HG03097 (cell line): ENCODE results near the gene MCTP1.

Source experiments
- ATAC-seq: cut with Tn5 transposase; IDR thresholded peaks from one replicate; pipeline ENCODE4 v1.9.1; 2021; ENCODE audit not compliant: unreplicated experiment, low FRiP score

The MCTP1 gene

DNA sequence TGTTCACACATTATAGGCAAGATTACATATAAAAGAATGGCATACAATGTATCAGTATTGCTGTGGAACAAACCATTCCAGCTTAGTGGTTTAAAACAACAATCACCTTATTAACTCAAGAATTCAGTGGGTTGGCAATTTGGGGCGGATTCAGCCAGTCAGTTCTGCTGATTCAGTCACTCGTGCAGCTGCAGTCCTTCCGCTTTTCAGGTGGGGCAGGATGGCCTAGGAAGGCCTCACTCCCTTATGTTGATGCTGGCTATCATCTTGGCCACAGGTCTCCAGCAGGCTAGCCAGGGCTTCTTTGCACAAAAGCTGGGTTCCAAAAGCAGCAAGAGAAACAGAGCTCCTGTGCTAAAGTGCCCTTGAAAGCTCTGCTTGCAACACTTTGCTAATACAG, 150.6 kb downstream of the MCTP1 start:
- ATAC-seq, result no peak

GRCh38 chr5:95132096-95132495, 152.8 kb downstream of the MCTP1 start:
- no peak for ATAC-seq

DNA sequence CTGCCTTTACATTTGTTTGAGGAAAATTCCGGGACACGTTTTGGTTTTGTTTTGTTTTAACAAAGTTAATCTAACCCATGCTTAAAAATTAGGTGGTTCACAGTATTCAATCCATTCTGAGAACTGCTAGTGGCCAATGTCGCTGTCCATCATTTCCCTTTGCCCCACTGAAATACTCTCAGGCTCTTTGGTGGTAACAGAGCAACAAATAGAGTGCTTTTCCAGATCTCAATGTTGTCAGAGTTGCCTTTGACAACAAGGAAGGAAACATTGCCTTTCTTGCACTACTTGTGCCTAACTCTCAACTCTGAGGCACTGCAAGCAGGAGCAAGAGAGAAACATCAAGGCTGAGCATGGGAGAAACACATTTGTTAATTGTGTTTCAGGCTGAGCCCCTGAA, 154.0 kb downstream of the MCTP1 start:
- no peak for ATAC-seq

- no peak for ATAC-seq
These were observed 160.2 kb downstream of the MCTP1 start for GRCh38 chr5:95124731-95125130.

- no peak for ATAC-seq
These were observed 160.8 kb downstream of the MCTP1 start for GRCh38 chr5:95124101-95124500.

- no peak for ATAC-seq
These were observed 170.0 kb downstream of the MCTP1 start for GRCh38 chr5:95114902-95115301.

DNA sequence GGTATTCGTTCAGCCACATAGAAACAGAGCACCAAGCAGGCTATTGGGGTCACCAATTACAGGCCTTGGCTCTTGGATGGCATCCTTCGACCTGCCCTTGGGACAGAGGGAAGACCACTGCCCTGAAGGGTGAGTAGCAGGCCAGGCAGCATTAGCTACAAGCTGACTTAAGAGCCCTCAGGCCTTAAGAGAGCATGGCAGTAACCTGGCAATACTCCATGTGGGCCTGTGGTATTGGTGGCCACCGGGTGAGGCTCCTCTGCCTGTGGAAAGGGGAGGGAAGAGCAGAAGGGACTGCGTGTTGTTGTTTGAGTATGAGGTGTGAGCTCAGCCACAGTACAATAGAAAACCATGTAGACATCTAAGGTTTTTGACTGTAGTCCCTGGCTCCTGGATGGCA, 170.6 kb downstream of the MCTP1 start:
- ATAC-seq, result no peak

- no peak for ATAC-seq
These were observed 171.4 kb downstream of the MCTP1 start for GRCh38 chr5:95113489-95113888.

GRCh38 chr5:95111141-95111540, 173.8 kb downstream of the MCTP1 start:
- ATAC-seq, result no peak

- ATAC-seq, result no peak
These were observed 174.8 kb downstream of the MCTP1 start for GRCh38 chr5:95110118-95110517.

DNA sequence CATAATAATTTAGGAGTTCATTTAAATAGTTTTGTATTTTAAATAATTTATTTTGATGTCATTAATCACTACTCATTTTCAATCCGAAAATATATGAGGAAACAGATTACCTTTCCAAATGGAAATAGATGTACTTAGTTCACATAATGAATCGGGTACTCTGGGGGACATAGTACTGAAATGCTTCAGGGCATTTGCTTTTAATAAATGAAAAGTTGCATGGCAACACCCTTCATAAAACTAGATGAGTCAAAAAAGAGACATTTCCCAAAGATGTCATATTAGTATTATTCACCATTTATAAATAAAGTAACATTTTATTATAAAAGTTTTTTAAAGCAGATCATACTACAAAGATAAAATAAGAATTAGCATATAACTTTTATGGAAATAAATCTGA, 177.8 kb downstream of the MCTP1 start:
- ATAC-seq, result no peak

GRCh38 chr5:95105638-95106037, 179.3 kb downstream of the MCTP1 start:
- no peak for ATAC-seq

GRCh38 chr5:95102687-95103086, 182.2 kb downstream of the MCTP1 start:
- peak; percentile 97 for ATAC-seq

DNA sequence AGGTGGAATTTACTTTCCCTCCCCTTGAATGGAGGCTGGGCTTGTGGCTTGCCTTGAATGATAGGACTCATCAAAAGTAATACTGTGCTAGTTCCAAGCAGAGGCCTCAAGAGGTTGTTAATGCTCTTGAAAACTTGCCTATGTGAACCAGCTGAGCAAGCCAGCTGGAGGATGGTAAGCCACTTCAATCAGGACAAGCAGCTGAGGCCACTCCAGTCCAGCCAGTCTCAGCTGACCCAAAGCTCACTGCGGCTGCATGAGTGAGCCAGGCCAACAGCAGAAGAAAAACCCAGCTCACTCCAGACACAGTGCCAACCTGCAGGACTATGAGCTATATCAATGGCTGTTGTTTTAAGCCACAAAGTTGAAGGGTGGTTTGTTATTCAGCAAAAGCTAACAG, 182.8 kb downstream of the MCTP1 start:
- ATAC-seq, result peak; percentile 38

DNA sequence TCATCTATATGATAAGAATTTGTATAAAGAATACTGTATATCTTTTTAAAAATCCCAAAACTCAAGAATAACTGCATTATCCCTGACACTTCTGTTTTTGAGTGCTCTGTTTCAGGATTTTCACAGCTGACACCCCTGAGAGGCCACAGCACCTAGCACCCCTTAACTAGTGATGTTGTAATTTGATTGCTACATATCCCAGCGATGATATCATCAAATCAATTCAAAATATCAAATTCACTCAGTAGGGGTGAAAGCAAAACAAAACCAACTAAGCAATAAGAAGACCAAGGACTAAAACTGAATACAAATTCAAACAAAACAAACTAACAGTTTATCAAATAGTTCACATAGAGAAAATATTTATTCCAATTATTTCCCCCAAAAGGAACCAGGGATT, 184.3 kb downstream of the MCTP1 start:
- ATAC-seq, result no peak

GRCh38 chr5:95098012-95098411, 186.9 kb downstream of the MCTP1 start:
- no peak for ATAC-seq

DNA sequence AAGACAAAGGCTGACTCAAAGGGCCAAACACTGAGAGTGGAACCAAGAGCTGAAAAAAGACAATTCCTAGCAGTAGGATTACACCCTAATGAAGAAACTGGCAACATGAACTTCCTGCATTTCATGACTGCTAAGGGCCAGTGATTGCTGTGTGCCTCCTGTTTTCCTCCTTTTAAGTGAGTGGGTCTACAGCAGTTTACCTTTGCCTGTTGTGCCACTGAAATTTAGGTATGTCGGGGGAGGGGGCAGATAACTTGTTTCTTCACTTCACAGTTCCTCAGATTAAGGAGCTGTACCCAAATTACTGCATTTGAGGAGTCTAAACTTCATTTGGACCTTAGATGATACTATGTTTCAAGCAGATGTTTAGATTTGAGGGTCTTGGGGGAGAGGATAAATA, 191.7 kb downstream of the MCTP1 start:
- no peak for ATAC-seq

DNA sequence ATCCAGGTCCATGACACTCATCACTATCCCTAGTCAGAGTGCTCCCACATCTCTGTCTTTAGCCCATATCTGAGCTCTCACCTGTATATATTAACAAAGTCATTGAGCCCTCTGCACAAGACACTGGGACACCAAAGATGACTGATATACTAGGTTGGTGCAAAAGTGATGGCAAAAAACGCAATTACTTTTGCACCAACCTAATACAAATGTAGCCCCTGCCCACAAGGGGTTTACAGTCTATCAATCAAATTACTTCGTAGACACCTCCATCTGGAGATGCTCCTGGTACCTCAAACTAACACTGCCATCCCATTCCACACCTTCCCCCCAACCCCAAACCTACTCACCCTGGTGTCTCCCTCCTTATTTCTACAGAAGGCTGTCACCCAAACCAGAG, 194.1 kb downstream of the MCTP1 start:
- ATAC-seq, result no peak

- peak; percentile 75 for ATAC-seq
These were observed 197.0 kb downstream of the MCTP1 start for GRCh38 chr5:95087816-95088317.

DNA sequence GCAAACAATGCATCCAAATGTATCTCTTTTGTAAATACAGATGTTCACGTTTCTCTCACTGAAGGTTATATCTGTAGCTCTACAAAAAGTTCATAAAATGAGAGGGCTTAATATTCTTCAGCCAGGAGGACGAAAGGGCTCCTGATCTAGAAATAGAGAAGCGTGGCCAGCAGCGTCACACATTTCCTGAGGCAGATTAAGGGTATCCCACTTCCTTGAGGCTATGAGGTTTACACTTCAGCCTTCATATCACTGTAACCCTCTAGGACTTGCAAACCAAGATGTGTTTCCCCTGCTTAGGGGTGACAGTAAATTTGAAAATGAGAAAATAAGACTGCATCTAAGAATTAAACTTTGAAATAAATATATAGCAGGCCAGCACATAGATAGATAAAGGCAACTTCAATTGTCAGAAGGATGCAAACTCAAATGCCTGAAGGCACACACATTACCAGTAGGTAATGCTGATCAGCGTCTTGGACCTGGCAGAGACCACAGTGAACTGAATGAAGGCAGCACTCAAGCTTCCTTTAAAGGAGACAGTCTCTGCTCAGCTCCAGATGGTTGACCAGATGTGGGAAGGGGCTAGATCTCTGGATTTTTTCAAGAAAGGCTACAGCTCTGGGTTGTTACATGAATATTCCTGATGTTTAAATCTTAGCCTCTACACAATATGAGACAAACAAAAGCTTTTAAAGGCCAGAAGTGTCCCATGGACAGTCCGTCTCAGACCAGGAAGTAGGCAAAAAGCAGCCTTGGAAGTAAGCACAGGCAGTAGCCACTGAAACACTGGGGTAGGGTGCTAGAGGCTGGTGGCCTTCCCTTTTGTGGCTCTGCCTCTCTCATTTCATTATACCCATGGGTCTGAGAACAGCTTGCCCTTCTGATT, 197.7 kb downstream of the MCTP1 start:
- ATAC-seq, result peak; percentile 23

GRCh38 chr5:95084757-95085156, 200.1 kb downstream of the MCTP1 start:
- ATAC-seq, result no peak

DNA sequence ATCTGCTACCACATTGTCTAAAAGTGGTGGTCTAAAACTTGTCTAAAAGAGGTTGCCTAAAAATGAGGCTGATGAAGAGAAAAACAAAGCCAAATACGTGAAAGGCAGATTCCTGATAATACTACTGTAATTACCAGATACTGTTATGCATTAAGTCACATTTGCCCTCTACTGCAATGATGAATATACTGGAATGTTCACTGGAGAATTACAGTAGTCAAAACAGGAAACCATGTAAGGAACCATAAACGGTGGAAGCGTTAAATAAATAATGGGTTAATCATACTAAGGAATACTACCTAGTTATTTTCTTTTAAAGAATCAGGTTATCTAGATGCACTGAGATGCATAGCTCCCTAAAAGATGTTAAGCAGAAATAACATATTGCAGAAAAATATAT, 201.3 kb downstream of the MCTP1 start:
- no peak for ATAC-seq
